ENCODE data around the gene DOK6. TPM values are rescaled to one million over a fixed set of nuclear protein-coding genes. Genes with fewer than 3 reads are reported as not detected.

Gene DOK6
- total RNA-seq, 1 donor, result 3.6 TPM

DNA sequence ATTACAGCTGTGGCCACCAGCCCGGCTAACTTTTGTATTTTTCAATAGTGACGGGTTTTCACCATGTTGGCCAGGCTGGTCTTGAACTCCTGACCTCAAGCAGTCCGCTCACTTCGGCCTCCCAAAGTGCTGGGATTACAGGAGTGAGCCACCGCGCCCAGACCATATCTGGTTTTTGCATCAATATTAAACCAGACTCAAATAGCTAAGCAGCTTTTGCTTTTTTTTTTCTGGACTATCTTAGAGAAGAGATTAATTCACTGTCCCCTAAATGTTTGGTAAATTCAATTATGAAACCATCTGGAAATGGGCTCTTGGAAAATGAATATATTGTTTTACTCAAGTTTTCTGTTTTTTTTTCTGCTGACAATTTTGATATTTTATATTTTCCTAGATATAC lies 183.7 kb downstream of the DOK6 start:
- TF ChIP-seq, protein P1, sequence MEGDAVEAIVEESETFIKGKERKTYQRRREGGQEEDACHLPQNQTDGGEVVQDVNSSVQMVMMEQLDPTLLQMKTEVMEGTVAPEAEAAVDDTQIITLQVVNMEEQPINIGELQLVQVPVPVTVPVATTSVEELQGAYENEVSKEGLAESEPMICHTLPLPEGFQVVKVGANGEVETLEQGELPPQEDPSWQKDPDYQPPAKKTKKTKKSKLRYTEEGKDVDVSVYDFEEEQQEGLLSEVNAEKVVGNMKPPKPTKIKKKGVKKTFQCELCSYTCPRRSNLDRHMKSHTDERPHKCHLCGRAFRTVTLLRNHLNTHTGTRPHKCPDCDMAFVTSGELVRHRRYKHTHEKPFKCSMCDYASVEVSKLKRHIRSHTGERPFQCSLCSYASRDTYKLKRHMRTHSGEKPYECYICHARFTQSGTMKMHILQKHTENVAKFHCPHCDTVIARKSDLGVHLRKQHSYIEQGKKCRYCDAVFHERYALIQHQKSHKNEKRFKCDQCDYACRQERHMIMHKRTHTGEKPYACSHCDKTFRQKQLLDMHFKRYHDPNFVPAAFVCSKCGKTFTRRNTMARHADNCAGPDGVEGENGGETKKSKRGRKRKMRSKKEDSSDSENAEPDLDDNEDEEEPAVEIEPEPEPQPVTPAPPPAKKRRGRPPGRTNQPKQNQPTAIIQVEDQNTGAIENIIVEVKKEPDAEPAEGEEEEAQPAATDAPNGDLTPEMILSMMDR (IDR thresholded peaks at IDR 0.05; ENCODE audit: extremely low read depth, low read depth, low read length), result no peak

GRCh38 chr18:69585696-69586095 lies 185.0 kb downstream of the DOK6 start:
- TF ChIP-seq, protein P1 (IDR thresholded peaks at IDR 0.05; ENCODE audit: extremely low read depth, low read depth, low read length), result no peak
- Histone ChIP-seq H2AFZ (ENCODE audit: low read length) (no peak overlapping the region), H4K20me1 (ENCODE audit: insufficient read depth, low read length) (no peaks in the 10 kb centered on the region), H3K79me2 (ENCODE audit: insufficient read depth, low read length) (no peaks in the 10 kb centered on the region), H3K27me3 (ENCODE audit: insufficient read depth, low read length) (no peaks in the 10 kb centered on the region), H3K4me3 (ENCODE audit: insufficient read depth, low read length) (no peak overlapping the region), H3K36me3 (ENCODE audit: insufficient read depth, low read length) (no peaks in the 10 kb centered on the region), H3K27ac (ENCODE audit: low read depth, low read length) (no peak overlapping the region), H3K4me1 (ENCODE audit: insufficient read depth, low read length) (no peaks in the 10 kb centered on the region), H3K4me2 (ENCODE audit: insufficient read depth, low read length) (no peak overlapping the region), H3K9me3 (ENCODE audit: low read depth, low read length) (no peaks in the 10 kb centered on the region)
- DNase-seq (ENCODE audit: insufficient read length, low spot score, missing footprints), result no peak

More for the DNA sequence above, 183.7 kb downstream of the DOK6 start:
- Histone ChIP-seq H3K4me3 (ENCODE audit: insufficient read depth, low read length) (no peak overlapping the region), H3K4me2 (ENCODE audit: insufficient read depth, low read length) (no peak overlapping the region), H4K20me1 (ENCODE audit: insufficient read depth, low read length) (no peaks in the 10 kb centered on the region), H3K27ac (ENCODE audit: low read depth, low read length) (no peak overlapping the region), H3K4me1 (ENCODE audit: insufficient read depth, low read length) (no peaks in the 10 kb centered on the region), H3K79me2 (ENCODE audit: insufficient read depth, low read length) (no peaks in the 10 kb centered on the region), H2AFZ (ENCODE audit: low read length) (no peak overlapping the region), H3K36me3 (ENCODE audit: insufficient read depth, low read length) (no peaks in the 10 kb centered on the region), H3K9me3 (ENCODE audit: low read depth, low read length) (no peaks in the 10 kb centered on the region), H3K27me3 (ENCODE audit: insufficient read depth, low read length) (no peaks in the 10 kb centered on the region)
- no peak for DNase-seq (ENCODE audit: insufficient read length, low spot score, missing footprints)

- Histone ChIP-seq H3K4me2 (ENCODE audit: insufficient read depth, low read length) (no peak overlapping the region), H4K20me1 (ENCODE audit: insufficient read depth, low read length) (no peaks in the 10 kb centered on the region), H3K27me3 (ENCODE audit: insufficient read depth, low read length) (no peaks in the 10 kb centered on the region), H3K9me3 (ENCODE audit: low read depth, low read length) (no peaks in the 10 kb centered on the region), H3K4me3 (ENCODE audit: insufficient read depth, low read length) (no peak overlapping the region), H2AFZ (ENCODE audit: low read length) (no peak overlapping the region), H3K36me3 (ENCODE audit: insufficient read depth, low read length) (no peaks in the 10 kb centered on the region), H3K79me2 (ENCODE audit: insufficient read depth, low read length) (no peaks in the 10 kb centered on the region), H3K27ac (ENCODE audit: low read depth, low read length) (no peak overlapping the region), H3K4me1 (ENCODE audit: insufficient read depth, low read length) (no peaks in the 10 kb centered on the region)
- TF ChIP-seq, protein P1 (IDR thresholded peaks at IDR 0.05; ENCODE audit: extremely low read depth, low read depth, low read length), result no peak
- DNase-seq (ENCODE audit: insufficient read length, low spot score, missing footprints), result no peak
Measured at GRCh38 chr18:69586537-69586936, 185.8 kb downstream of the DOK6 start.

- no peak for DNase-seq (ENCODE audit: insufficient read length, low spot score, missing footprints)
- H3K9me3 ChIP-seq (ENCODE audit: low read depth, low read length), result no peaks in the 10 kb centered on the region
Measured at GRCh38 chr18:69588301-69588700, 187.6 kb downstream of the DOK6 start.

More at GRCh38 chr18:69588301-69588700, 187.6 kb downstream of the DOK6 start:
- Histone ChIP-seq H3K79me2 (ENCODE audit: insufficient read depth, low read length) (no peaks in the 10 kb centered on the region), H3K36me3 (ENCODE audit: insufficient read depth, low read length) (no peaks in the 10 kb centered on the region), H3K4me3 (ENCODE audit: insufficient read depth, low read length) (no peak overlapping the region), H3K27me3 (ENCODE audit: insufficient read depth, low read length) (no peaks in the 10 kb centered on the region), H3K4me1 (ENCODE audit: insufficient read depth, low read length) (no peaks in the 10 kb centered on the region), H2AFZ (ENCODE audit: low read length) (no peak overlapping the region), H3K27ac (ENCODE audit: low read depth, low read length) (no peak overlapping the region), H4K20me1 (ENCODE audit: insufficient read depth, low read length) (no peaks in the 10 kb centered on the region), H3K4me2 (ENCODE audit: insufficient read depth, low read length) (no peak overlapping the region)
- TF ChIP-seq, protein P1 (IDR thresholded peaks at IDR 0.05; ENCODE audit: extremely low read depth, low read depth, low read length), result no peak

All from osteoblast (primary cell).